ENCODE measurements around the gene NME1. TPM values are rescaled to one million over a fixed set of nuclear protein-coding genes. Genes with fewer than 3 reads are reported as not detected.

The NME1 gene
- total RNA-seq, 4 donors from 2014 or later, result 21.1 to 67.6 (median 61.1) TPM

- Histone ChIP-seq H3K36me3 (peaks cover 73% of the 10 kb centered on the region), H3K9me3 (no peaks in the 10 kb centered on the region), H3K27ac (no peak overlapping the region), H3K27me3 (no peaks in the 10 kb centered on the region), H3K4me3 (no peak overlapping the region), H3K4me1 (no peaks in the 10 kb centered on the region)
- no peak for TF ChIP-seq POLR2A (IDR thresholded peaks at IDR 0.05)
- TF ChIP-seq POLR2AphosphoS5 (IDR thresholded peaks at IDR 0.05), result no peak
- TF ChIP-seq EP300 (IDR thresholded peaks at IDR 0.05), result no peak
- TF ChIP-seq CTCF (IDR thresholded peaks at IDR 0.05), result no peak
- 79% methylated on average over 9 of the region's 9 CpGs for WGBS
- DNase-seq (ENCODE audit: low spot score in 2 of 2), result no peak
Observed at GRCh38 chr17:51188271-51188833, 35.0 kb downstream of the NME1 start.

GRCh38 chr17:51189162-51189561 lies 35.8 kb downstream of the NME1 start:
- Histone ChIP-seq H3K27me3 (no peaks in the 10 kb centered on the region), H3K36me3 (peaks cover 75% of the 10 kb centered on the region), H3K9me3 (no peaks in the 10 kb centered on the region), H3K4me1 (no peaks in the 10 kb centered on the region), H3K4me3 (no peak overlapping the region), H3K27ac (no peak overlapping the region)
- no peak for DNase-seq (ENCODE audit: low spot score in 2 of 2)
- TF ChIP-seq CTCF (IDR thresholded peaks at IDR 0.05) (no peak), POLR2AphosphoS5 (IDR thresholded peaks at IDR 0.05) (no peak), EP300 (IDR thresholded peaks at IDR 0.05) (no peak), POLR2A (IDR thresholded peaks at IDR 0.05) (no peak)

- H3K27ac ChIP-seq, result no peak overlapping the region
- peaks cover 75% of the 10 kb centered on the region for H3K36me3 ChIP-seq
- TF ChIP-seq EP300 (IDR thresholded peaks at IDR 0.05), result no peak
- no peak for TF ChIP-seq POLR2AphosphoS5 (IDR thresholded peaks at IDR 0.05)
- TF ChIP-seq POLR2A (IDR thresholded peaks at IDR 0.05), result no peak
- no peak for DNase-seq (ENCODE audit: low spot score in 2 of 2)
- H3K9me3 ChIP-seq, result no peaks in the 10 kb centered on the region
- 50% methylated on average over 1 of the region's 1 CpG for WGBS
- H3K27me3 ChIP-seq, result no peaks in the 10 kb centered on the region
- no peaks in the 10 kb centered on the region for H3K4me1 ChIP-seq
- H3K4me3 ChIP-seq, result no peak overlapping the region
Observed at GRCh38 chr17:51189628-51190027, 36.3 kb downstream of the NME1 start.

GRCh38 chr17:51191895-51192294 lies 38.5 kb downstream of the NME1 start:
- Histone ChIP-seq H3K4me3 (no peak overlapping the region), H3K9me3 (no peaks in the 10 kb centered on the region), H3K27ac (no peak overlapping the region), H3K36me3 (peaks cover 78% of the 10 kb centered on the region), H3K27me3 (no peaks in the 10 kb centered on the region), H3K4me1 (no peaks in the 10 kb centered on the region)
- WGBS, result 78% methylated on average over 2 of the region's 2 CpGs
- no peak for TF ChIP-seq POLR2AphosphoS5 (IDR thresholded peaks at IDR 0.05)
- TF ChIP-seq EP300 (IDR thresholded peaks at IDR 0.05), result no peak
- TF ChIP-seq POLR2A (IDR thresholded peaks at IDR 0.05), result no peak
- TF ChIP-seq CTCF (IDR thresholded peaks at IDR 0.05), result no peak
- DNase-seq (ENCODE audit: low spot score in 2 of 2), result no peak

GRCh38 chr17:51197754-51198153 lies 44.4 kb downstream of the NME1 start:
- no peaks in the 10 kb centered on the region for H3K9me3 ChIP-seq
- H3K36me3 ChIP-seq, result peaks cover 81% of the 10 kb centered on the region
- H3K4me1 ChIP-seq, result no peaks in the 10 kb centered on the region
- 97% methylated on average over 4 of the region's 4 CpGs for WGBS
- DNase-seq (ENCODE audit: low spot score in 2 of 2), result no peak
- TF ChIP-seq EP300 (IDR thresholded peaks at IDR 0.05) (no peak), POLR2A (IDR thresholded peaks at IDR 0.05) (no peak), CTCF (IDR thresholded peaks at IDR 0.05) (no peak), POLR2AphosphoS5 (IDR thresholded peaks at IDR 0.05) (no peak)
- no peak overlapping the region for H3K4me3 ChIP-seq
- H3K27me3 ChIP-seq, result no peaks in the 10 kb centered on the region
- no peak overlapping the region for H3K27ac ChIP-seq

GRCh38 chr17:51200295-51200694 lies 46.9 kb downstream of the NME1 start:
- DNase-seq (ENCODE audit: low spot score in 2 of 2), result no peak
- no peaks in the 10 kb centered on the region for H3K9me3 ChIP-seq
- H3K27me3 ChIP-seq, result no peaks in the 10 kb centered on the region
- WGBS, result 91% methylated on average over 6 of the region's 6 CpGs
- no peak overlapping the region for H3K4me3 ChIP-seq
- TF ChIP-seq EP300 (IDR thresholded peaks at IDR 0.05) (no peak), POLR2AphosphoS5 (IDR thresholded peaks at IDR 0.05) (no peak), POLR2A (IDR thresholded peaks at IDR 0.05) (no peak), CTCF (IDR thresholded peaks at IDR 0.05) (no peak)
- no peak overlapping the region for H3K27ac ChIP-seq
- H3K4me1 ChIP-seq, result no peaks in the 10 kb centered on the region
- peaks cover 81% of the 10 kb centered on the region for H3K36me3 ChIP-seq

Data from suprapubic skin (tissue), 4 donors.